NCI-H187 (cell line): ENCODE data around the gene MYH8.

Source experiments
- DNase-seq, 2 experiments: peaks; one replicate each; lab custom pipeline; 2025; lab: John Stamatoyannopoulos, UW

Gene MYH8

GRCh38 chr17:10380631-10381408, 40.9 kb downstream of the MYH8 start:
- no peak for DNase-seq

- no peak for DNase-seq
These were observed 48.8 kb downstream of the MYH8 start, which contains the start of gene MYH13 for GRCh38 chr17:10372906-10373305. TSS of gene MYH13 (minus strand) at chr17:10373006. CDS start at chr17:10364530, 8,476 bp downstream.

- DNase-seq = no peak
These were observed 51.6 kb downstream of the MYH8 start for GRCh38 chr17:10370016-10370608.

DNA sequence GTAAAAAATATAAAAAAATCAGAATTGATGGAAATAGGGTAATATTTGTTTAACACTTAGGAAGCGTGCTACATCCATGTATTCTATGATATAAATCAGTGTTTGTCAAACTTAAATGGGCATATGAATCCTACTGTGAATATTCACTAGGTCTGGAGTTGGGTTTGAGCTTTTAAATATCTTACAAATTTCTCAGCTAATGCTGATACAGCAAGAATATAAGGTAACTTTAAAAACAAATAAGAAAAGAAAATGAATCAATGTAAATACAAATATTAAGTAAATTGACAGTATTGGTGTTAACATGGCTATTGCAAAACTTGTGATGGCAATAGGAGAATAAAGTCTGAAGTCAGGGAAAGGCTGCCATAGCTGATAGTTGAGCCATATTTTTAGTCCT, 52.5 kb downstream of the MYH8 start:
- no peak for DNase-seq

DNA sequence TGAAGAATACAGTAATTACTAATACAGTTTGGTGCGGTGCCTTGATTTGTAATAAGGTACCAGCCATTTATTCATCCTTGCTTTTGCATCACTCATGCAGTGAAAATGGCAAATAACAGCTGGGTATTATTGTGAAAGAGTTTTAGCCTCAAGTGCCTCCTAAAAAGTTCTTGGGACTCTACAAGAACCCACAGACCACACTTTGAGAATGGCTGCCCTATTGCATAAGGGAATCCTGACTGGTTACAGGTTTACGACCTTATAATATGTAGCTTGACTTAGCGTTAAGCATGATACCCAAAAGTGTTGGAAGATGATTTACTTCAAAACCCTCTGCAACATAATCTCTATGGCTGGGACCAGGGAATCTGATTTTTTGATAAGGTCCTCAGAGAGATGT, 53.2 kb downstream of the MYH8 start:
- DNase-seq = no peak

DNA sequence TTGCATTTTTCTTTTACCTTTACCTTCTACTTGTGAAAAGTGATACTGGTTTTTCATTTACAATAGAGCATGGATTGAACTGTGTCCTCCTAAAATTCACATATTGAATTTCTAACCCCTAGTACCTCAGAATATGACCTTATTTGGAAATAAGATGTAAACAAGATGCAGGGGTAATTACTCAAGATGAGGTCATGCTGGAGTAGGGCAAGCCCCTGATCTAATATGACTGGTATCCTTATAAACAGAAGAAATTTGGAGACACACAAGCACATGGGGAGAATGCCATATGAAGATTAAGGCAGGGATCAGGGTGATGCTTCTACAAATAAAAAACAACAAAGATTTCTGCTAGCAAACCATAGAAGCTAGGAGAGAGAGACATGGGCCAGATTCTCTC, 61.2 kb downstream of the MYH8 start:
- DNase-seq = no peak

- no peak for DNase-seq
These were observed 64.0 kb downstream of the MYH8 start for GRCh38 chr17:10357768-10358167.

- DNase-seq = no peak
These were observed 67.1 kb downstream of the MYH8 start for GRCh38 chr17:10354651-10355050.

GRCh38 chr17:10352893-10353292, 68.9 kb downstream of the MYH8 start:
- no peak for DNase-seq

- no peak for DNase-seq
These were observed 72.3 kb downstream of the MYH8 start for GRCh38 chr17:10349403-10349802.

GRCh38 chr17:10344816-10345215, 76.9 kb downstream of the MYH8 start:
- no peak for DNase-seq
